Tibial nerve (tissue), 4 donors: ENCODE results near the gene BCL2. TPM values are rescaled to one million over a fixed set of nuclear protein-coding genes. Genes with fewer than 3 reads are reported as not detected.

Experiments used
- DNase-seq, 2 donors: peaks; one replicate each; pipeline ENCODE4 v3.0.0-alpha.2; 2019; ENCODE audit warnings: low spot score in 2 of 2
- H3K27ac ChIP-seq, 4 donors: fragments of 200-600 bp; sonication (generic) in 3 of 4; one replicate each; pipeline ENCODE4 v1.5.1; 2017 to 2019; ENCODE audit warnings: mild to moderate bottlenecking in 1 of 4
- H3K27me3 ChIP-seq, 2 donors: fragments of 200-600 bp; sonication (generic) in 1 of 2; one replicate each; pipeline versions ENCODE4 v1.5.1 to v1.6.0; 2017 to 2019
- H3K36me3 ChIP-seq, 3 donors: fragments of 200-600 bp; sonication (generic); one replicate each; pipeline ENCODE4 v1.5.1; 2018 to 2019
- H3K4me1 ChIP-seq, 4 donors: fragments of 200-600 bp; sonication (generic) in 3 of 4; one replicate each; pipeline ENCODE4 v1.5.1; 2017 to 2019
- H3K4me3 ChIP-seq, 4 donors: fragments of 200-600 bp; sonication (generic) in 3 of 4; one replicate each; pipeline ENCODE4 v1.5.1; 2017 to 2019; ENCODE audit warnings: mild to moderate bottlenecking in 1 of 4, moderate library complexity in 1 of 4
- H3K9me3 ChIP-seq, 4 donors: fragments of 200-600 bp; sonication (generic) in 3 of 4; one replicate each; pipeline ENCODE4 v1.5.1; 2017 to 2019
- EP300 ChIP-seq, 2 donors: sonication (generic); formaldehyde crosslinking; IDR thresholded peaks; one replicate each; pipeline ENCODE4 v1.6.1; 2017; ENCODE audit warnings: antibody characterized with exemption in 2 of 2, mild to moderate bottlenecking in 1 of 2
- POLR2A ChIP-seq, 2 donors: fragments of 450-650 bp; IDR thresholded peaks; one replicate each; pipeline ENCODE4 v1.6.1; 2017; ENCODE audit warnings: antibody characterized with exemption in 2 of 2, mild to moderate bottlenecking in 2 of 2, moderate library complexity in 2 of 2
- WGBS, 2 donors: methylation state at CpG; one replicate each; pipeline ENCODE4 v1.1.5; 2018; 5-methylcytosine and 5-hydroxymethylcytosine counted together
- total RNA-seq, 4 donors: library from RNA; depleted of rRNA; stranded (reverse); fragments of >200 nt; gene quantifications; one replicate each; pipeline ENCODE4 v1.1.0, GENCODE V29; 2016
- TF ChIP-seq, protein P1 (sequence below), 5 experiments: fragments of 200-600 bp in 3 of 5; fragments of 450-650 bp in 2 of 5; sonication (generic) in 3 of 5; IDR thresholded peaks; one replicate each; pipeline ENCODE4 v1.5.1; 2016 to 2019; ENCODE audit warnings: antibody characterized with exemption in 5 of 5, mild to moderate bottlenecking in 3 of 5, moderate library complexity in 2 of 5

The BCL2 gene
- total RNA-seq, 4 donors from 2014 or later = 54.7 to 79.1 (median 67.0) TPM

DNA sequence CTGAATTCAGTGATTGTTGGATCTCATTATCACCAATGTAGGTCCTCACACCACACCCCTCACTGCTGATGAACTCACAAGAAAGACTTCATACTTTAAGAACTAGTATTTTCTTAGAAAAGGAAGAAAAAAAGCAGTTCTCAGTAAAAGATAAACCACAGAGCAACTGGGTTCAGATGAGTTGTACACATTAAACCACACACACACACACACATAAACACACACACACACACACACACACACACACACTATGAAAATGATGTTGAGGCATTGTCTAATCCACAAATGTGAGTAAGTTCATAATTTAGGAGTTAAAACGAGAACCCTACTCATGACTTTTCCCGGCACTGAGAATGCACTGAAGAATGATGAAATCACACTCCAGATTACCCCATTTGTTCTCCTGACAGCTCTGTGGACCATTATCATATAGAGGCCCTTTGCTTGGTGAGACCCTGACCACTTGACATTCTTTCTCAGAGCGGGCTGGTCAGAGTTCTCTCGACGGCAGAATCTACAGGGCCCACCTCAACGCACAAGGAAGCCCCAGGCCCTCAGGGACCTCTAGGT lies 106.2 kb downstream of the BCL2 start:
- H3K27ac ChIP-seq = peak overlapping the region in 1 of 4 donors; percentile 0
- 49 to 54% methylated on average over 6 of the region's 6 CpGs for WGBS, 2 donors

DNA sequence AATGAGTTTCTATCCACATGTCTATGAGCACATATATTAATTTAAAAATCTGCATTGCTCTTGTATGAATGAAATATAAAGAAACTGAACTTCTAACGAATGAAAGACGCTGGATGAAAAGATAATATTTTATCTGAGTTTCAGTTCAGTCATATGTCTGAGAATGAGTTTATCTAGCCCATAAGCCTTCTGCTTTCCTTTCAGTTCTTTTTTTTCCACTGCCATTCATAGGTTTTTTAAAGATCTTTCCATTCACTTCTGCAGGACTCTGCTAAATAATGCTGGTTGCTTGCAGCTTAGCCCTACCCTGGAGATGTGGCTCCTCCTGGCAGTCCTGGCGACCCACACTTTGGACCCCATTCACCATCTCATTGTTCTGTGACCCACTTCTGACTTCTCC lies 109.0 kb downstream of the BCL2 start:
- H3K4me3 ChIP-seq = no peak overlapping the region
- no peaks in the 10 kb centered on the region for H3K9me3 ChIP-seq
- 63 to 66% methylated on average over 3 of the region's 3 CpGs for WGBS, 2 donors
- no peak overlapping the region for H3K27ac ChIP-seq
- H3K4me1 ChIP-seq = peaks cover 0 to 55% (median 19%) of the 10 kb centered on the region in 4 donors
- DNase-seq = no peak
- H3K36me3 ChIP-seq = no peaks in the 10 kb centered on the region
- no peak for TF ChIP-seq EP300 (IDR thresholded peaks at IDR 0.05)
- TF ChIP-seq, protein P1, sequence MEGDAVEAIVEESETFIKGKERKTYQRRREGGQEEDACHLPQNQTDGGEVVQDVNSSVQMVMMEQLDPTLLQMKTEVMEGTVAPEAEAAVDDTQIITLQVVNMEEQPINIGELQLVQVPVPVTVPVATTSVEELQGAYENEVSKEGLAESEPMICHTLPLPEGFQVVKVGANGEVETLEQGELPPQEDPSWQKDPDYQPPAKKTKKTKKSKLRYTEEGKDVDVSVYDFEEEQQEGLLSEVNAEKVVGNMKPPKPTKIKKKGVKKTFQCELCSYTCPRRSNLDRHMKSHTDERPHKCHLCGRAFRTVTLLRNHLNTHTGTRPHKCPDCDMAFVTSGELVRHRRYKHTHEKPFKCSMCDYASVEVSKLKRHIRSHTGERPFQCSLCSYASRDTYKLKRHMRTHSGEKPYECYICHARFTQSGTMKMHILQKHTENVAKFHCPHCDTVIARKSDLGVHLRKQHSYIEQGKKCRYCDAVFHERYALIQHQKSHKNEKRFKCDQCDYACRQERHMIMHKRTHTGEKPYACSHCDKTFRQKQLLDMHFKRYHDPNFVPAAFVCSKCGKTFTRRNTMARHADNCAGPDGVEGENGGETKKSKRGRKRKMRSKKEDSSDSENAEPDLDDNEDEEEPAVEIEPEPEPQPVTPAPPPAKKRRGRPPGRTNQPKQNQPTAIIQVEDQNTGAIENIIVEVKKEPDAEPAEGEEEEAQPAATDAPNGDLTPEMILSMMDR (IDR thresholded peaks at IDR 0.05) = no peak
- no peak for TF ChIP-seq POLR2A (IDR thresholded peaks at IDR 0.05)
- no peaks in the 10 kb centered on the region for H3K27me3 ChIP-seq

More for the DNA sequence above, 106.2 kb downstream of the BCL2 start:
- DNase-seq = no peak
- no peaks in the 10 kb centered on the region for H3K9me3 ChIP-seq
- no peak for TF ChIP-seq EP300 (IDR thresholded peaks at IDR 0.05)
- TF ChIP-seq, protein P1 (IDR thresholded peaks at IDR 0.05) = no peak
- no peak for TF ChIP-seq POLR2A (IDR thresholded peaks at IDR 0.05)
- peaks cover 0 to 33% (median 5%) of the 10 kb centered on the region in 4 donors for H3K4me1 ChIP-seq
- no peaks in the 10 kb centered on the region for H3K27me3 ChIP-seq
- H3K36me3 ChIP-seq = no peaks in the 10 kb centered on the region
- no peak overlapping the region for H3K4me3 ChIP-seq

DNA sequence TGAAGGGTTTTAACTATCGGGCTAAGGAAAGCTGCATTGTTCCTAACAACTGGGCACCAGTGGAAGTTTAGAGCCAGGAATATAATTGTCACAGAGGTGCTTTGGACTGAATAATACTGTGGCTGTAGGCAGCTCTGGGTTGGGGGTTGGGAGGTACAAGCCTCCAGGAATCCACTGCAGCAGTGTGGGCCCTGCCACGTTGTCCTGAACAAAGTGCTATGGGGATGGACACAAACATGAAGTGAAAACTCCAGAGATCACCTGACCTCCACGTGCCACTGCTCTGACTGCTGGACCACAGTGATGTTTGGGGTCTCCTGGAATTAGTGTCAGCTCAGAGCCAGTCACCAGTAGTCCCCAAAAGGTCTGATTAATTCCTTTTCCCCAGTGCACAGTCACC lies 110.9 kb downstream of the BCL2 start:
- Histone ChIP-seq H3K27ac (no peak overlapping the region), H3K36me3 (no peaks in the 10 kb centered on the region), H3K9me3 (no peaks in the 10 kb centered on the region), H3K4me1 (peaks cover 0 to 53% (median 23%) of the 10 kb centered on the region in 4 donors), H3K4me3 (no peak overlapping the region), H3K27me3 (no peaks in the 10 kb centered on the region)
- 57% methylated on average over 3 of the region's 3 CpGs for WGBS, 2 donors
- TF ChIP-seq EP300 (IDR thresholded peaks at IDR 0.05) (no peak), POLR2A (IDR thresholded peaks at IDR 0.05) (no peak)
- TF ChIP-seq, protein P1 (IDR thresholded peaks at IDR 0.05) = no peak
- no peak for DNase-seq

DNA sequence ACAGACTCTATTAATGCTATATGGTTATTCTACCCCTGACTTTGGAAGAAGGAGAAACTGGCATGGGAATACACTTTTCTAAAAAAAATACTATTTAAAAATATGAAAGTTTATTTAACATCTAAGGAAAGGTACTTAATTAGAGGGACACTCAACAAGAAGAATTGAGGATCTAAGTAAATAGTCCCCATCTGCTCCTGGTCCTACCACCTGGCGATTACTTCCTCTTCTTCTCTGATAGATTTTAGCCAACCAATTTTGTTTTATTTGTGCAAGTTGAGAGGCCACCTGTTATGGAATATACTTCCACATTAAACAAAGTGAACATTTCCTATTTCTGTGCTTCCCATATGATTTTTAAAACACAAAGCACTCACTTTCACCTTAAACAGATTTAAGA lies 111.7 kb downstream of the BCL2 start:
- Histone ChIP-seq H3K36me3 (no peaks in the 10 kb centered on the region), H3K27ac (no peak overlapping the region), H3K9me3 (no peaks in the 10 kb centered on the region), H3K4me3 (no peak overlapping the region), H3K4me1 (peaks cover 0 to 46% (median 23%) of the 10 kb centered on the region in 4 donors), H3K27me3 (no peaks in the 10 kb centered on the region)
- 90 to 93% methylated on average over 1 of the region's 1 CpG for WGBS, 2 donors
- no peak for TF ChIP-seq POLR2A (IDR thresholded peaks at IDR 0.05)
- no peak for TF ChIP-seq EP300 (IDR thresholded peaks at IDR 0.05)
- TF ChIP-seq, protein P1 (IDR thresholded peaks at IDR 0.05) = no peak
- no peak for DNase-seq

DNA sequence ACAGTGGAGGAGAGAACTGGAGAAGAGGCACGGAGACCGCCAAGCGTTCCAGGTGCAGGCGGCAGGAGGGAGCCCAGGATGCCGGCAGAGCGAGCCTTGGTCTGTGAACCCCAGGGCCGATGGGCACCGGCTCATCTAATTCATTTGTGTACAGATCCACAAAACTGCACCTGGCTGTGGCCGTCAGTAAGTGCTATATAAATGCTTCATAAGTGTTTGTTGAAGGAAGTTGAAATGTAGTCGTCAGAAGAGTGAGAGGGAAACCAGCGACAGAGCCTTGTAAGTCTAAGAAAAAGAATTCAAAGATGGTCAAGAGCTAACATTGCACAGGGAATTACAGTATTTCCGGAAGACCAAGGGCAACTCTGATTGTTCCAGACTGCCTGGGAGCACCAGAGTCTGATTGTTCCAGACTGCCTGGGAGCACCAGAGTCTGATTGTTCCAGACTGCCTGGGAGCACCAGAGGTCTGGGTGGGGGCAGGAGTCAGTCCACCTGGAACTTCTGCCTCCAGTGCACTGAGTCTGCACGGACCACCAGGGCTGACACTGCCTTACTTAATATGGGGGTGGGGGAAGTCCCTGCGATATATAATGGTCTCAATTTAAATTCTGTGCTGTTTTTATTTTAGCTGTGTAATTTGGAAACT lies 112.3 kb downstream of the BCL2 start:
- TF ChIP-seq POLR2A (IDR thresholded peaks at IDR 0.05) = no peak
- Histone ChIP-seq H3K36me3 (no peaks in the 10 kb centered on the region), H3K27ac (no peak overlapping the region), H3K4me3 (no peak overlapping the region), H3K9me3 (no peaks in the 10 kb centered on the region), H3K4me1 (peaks cover 0 to 42% (median 20%) of the 10 kb centered on the region in 4 donors), H3K27me3 (no peaks in the 10 kb centered on the region)
- DNase-seq = no peak
- 72 to 79% methylated on average over 14 of the region's 14 CpGs for WGBS, 2 donors
